GM19438 (cell line): ENCODE data around the gene ATP10A.
A peak's percentile ranks its signal among the peaks of the same experiment; 100 is the strongest.

Experiments used
- ATAC-seq: cut with Tn5 transposase; IDR thresholded peaks from one replicate; pipeline ENCODE4 v1.9.1; 2021; ENCODE audit warnings: low read depth; ENCODE audit not compliant: unreplicated experiment

ATP10A gene

GRCh38 chr15:25797936-25798901 is 64.9 kb downstream of the ATP10A start:
- ATAC-seq, result no peak

DNA sequence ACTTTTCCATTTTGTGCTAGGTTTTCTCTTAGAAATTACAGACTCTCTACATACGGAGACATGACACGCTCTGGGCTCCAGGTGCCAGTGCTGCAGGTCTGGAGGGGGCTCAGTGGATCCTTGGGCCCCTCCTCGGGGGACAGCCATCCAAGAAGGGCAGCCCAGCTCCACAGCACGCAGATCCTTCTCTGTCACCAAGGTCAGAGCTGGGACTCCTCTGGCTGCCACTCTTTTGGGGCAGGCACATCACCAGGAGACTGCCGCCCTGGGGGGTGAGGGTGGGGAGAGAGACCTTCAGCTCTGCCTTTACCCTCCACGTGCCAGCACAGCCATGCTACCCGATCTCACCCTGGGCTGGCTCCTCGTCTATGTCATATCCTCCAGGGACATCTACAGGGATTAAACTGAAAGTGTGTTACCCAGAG is 65.6 kb downstream of the ATP10A start:
- ATAC-seq, result no peak

- ATAC-seq, result no peak
Observed at GRCh38 chr15:25797035-25797434, 66.1 kb downstream of the ATP10A start.

GRCh38 chr15:25796395-25796794 is 66.7 kb downstream of the ATP10A start:
- no peak for ATAC-seq

DNA sequence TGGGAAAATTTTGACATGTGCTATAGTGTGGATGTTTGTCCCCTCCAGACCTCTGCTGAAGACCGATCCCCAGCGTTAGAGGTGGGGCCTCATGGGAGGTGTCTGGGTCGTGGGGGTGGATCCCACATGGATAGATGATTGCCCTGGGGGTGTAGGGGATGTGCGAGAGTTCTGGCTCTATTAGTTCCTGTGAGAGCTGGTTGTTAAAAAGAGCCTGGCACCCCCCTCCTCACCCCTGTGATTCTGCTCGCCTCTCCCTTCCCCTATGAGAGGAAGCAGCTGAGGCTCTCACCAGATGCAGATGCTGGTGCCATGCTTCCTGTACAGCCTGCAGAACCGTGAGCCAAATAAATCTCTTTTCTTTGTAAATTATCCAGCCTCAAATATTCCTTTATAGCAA is 67.4 kb downstream of the ATP10A start:
- ATAC-seq, result no peak

- ATAC-seq, result no peak
Observed at GRCh38 chr15:25795061-25795460, 68.1 kb downstream of the ATP10A start.

DNA sequence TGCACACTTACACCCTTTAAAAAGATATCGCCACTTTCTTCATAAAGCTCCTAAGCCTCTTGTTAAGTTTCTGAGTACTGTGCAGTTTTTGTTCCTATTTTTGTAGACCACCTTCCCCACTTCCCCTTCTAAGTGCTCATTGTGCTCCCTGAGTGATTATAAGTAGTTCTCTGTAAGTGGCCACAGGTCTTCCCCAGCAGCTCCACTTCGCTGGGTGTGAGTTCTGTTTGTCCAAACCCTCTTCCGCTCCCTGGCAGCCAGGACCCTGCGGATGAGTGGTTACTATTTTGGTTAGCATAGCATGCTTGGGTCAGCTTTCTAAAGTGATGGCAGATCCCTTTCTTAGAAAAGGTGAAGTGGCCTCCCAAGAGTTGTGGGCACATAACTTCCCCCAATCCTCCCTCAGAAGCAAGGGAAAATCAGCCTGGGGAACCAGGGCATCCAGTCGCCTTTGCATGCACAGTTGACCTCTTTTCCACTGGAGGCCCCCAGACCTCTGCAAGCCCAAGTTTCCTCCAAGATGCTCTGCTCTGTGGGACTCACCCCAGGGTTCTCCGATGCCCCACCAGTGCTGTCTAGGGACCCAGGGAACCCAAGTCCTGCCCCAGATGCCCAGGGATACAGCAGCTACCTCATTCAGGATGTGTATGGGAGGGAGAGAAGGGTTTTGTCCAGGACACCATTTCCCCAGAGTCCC is 69.6 kb downstream of the ATP10A start:
- peak; percentile 93 for ATAC-seq

DNA sequence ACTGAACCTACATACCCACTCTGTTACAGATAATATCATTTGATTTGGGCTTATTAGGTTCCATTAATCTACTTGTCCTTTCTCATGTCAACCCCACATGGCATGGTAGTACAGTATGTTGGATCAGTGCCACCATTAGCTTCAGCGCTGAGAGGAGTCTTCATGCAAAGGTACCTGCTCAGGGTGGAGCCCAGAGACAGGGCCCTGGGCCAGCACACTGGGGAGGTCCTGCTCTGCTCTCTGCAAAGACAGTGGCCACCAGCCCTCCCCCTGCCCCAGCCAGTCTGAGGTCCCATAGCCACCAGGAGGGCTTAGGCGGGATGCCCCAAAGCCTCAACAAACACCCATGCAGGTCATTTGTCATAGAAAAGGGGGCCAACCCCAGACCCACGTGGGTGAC is 71.0 kb downstream of the ATP10A start:
- no peak for ATAC-seq

GRCh38 chr15:25790000-25790660 is 73.0 kb downstream of the ATP10A start:
- no peak for ATAC-seq

GRCh38 chr15:25789616-25789999 is 73.5 kb downstream of the ATP10A start:
- no peak for ATAC-seq

DNA sequence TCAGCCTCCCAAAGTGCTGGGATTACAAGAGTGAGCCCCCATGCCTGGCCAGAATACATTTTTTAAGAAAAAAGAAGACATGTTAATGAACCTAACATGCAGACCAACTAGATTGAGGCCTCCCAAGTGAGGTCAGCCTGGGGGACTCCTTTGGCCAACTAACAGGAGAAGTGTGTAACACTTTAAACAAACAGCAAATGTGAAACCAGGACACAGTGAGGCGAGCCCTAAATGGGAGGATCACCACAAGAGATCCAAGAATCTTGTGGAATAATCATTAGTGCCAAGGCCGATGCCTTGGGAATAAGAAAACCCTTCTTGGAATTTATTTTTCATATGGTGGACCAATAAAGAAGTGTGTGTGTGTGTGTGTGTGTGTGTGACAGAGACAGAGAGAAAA is 73.9 kb downstream of the ATP10A start:
- no peak for ATAC-seq

GRCh38 chr15:25787855-25788520 is 75.1 kb downstream of the ATP10A start:
- peak; percentile 55 for ATAC-seq

- no peak for ATAC-seq
Observed at GRCh38 chr15:25787381-25787780, 75.7 kb downstream of the ATP10A start.

GRCh38 chr15:25786040-25786439 is 77.1 kb downstream of the ATP10A start:
- ATAC-seq, result no peak

- no peak for ATAC-seq
Observed at GRCh38 chr15:25785641-25786025, 77.5 kb downstream of the ATP10A start.

GRCh38 chr15:25784876-25785640 is 78.1 kb downstream of the ATP10A start:
- no peak for ATAC-seq

GRCh38 chr15:25783607-25784540 is 79.3 kb downstream of the ATP10A start:
- ATAC-seq, result no peak

- ATAC-seq, result no peak
Observed at GRCh38 chr15:25783134-25783533, 80.0 kb downstream of the ATP10A start.
